ENCODE data around the gene UBAC2.

UBAC2 gene

DNA sequence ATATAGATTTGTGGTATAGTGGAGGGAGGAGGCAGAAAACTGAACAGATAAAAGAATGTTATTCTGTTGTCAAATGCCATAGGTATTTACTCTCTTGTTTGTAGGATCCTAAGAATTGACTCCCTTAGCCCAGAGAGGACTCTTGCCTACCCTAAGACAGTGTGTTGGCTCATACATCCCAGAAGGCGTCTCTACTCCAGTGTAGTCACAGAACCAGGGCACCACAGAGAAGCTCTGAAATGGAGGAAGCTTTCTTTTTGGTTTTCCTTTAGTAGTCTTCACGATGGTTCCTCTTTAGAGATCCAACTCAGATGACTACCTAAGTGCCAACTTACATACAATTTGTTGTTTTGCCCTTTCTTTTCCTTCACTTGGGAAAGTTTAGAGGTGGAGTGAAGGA is 92.5 kb downstream of the UBAC2 start:
- TF ChIP-seq EZH2 (IDR thresholded peaks at IDR 0.05; ENCODE audit: borderline replicate concordance, low read depth, low read length, severe bottlenecking), result no peak
- TF ChIP-seq, protein P1, sequence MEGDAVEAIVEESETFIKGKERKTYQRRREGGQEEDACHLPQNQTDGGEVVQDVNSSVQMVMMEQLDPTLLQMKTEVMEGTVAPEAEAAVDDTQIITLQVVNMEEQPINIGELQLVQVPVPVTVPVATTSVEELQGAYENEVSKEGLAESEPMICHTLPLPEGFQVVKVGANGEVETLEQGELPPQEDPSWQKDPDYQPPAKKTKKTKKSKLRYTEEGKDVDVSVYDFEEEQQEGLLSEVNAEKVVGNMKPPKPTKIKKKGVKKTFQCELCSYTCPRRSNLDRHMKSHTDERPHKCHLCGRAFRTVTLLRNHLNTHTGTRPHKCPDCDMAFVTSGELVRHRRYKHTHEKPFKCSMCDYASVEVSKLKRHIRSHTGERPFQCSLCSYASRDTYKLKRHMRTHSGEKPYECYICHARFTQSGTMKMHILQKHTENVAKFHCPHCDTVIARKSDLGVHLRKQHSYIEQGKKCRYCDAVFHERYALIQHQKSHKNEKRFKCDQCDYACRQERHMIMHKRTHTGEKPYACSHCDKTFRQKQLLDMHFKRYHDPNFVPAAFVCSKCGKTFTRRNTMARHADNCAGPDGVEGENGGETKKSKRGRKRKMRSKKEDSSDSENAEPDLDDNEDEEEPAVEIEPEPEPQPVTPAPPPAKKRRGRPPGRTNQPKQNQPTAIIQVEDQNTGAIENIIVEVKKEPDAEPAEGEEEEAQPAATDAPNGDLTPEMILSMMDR (IDR thresholded peaks at IDR 0.05; ENCODE audit: borderline replicate concordance, extremely low read depth, low read length, poor library complexity, severe bottlenecking), result no peak
- Histone ChIP-seq H4K20me1 (ENCODE audit: insufficient read depth, low read length) (peaks cover 2% of the 10 kb centered on the region; the same call in 1 of the 2 replicates), H2AFZ (ENCODE audit: low read depth, low read length) (no peak overlapping the region), H3K9me3 (ENCODE audit: insufficient read depth, low read length, severe bottlenecking) (no peaks in the 10 kb centered on the region), H3K9ac (ENCODE audit: low read depth, low read length) (no peak overlapping the region), H3K27me3 (ENCODE audit: insufficient read depth, low read length, poor library complexity) (no peaks in the 10 kb centered on the region), H3K79me2 (ENCODE audit: insufficient read depth, low read length) (peaks cover 8% of the 10 kb centered on the region; the same call in 1 of the 2 replicates), H3K27ac (ENCODE audit: low read length) (no peak overlapping the region), H3K4me3 (ENCODE audit: low read depth in 1 of 2, low read length in 2 of 2) (no peak overlapping the region), H3K4me1 (ENCODE audit: insufficient read depth, low read length) (no peaks in the 10 kb centered on the region), H3K36me3 (ENCODE audit: insufficient read depth, low read length) (peaks cover 29% of the 10 kb centered on the region; the same call in 1 of the 2 replicates), H3K4me2 (ENCODE audit: insufficient read depth, low read length) (no peak overlapping the region)
- DNase-seq, result no peak
- ATAC-seq (ENCODE audit: insufficient read depth, low read depth), result no peak

DNA sequence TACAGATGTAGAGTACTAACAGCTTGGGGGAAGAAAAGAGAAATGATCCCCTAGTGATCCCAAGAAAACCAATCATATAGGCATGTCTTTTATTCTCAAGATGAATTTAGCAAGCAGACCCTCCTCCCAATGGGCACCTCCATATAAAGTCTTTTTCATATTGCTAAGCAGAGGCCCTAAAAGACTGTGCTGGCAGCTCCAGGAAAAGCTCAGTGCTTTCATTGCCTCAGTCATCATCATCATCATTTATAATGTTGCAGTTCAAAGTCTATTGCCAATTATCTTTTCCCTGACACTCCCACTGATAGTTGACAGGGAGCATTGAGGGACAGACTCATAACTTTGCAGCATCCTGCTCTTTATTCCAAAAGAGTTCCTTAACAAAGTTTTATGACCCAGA is 93.5 kb downstream of the UBAC2 start:
- no peak for ATAC-seq (ENCODE audit: insufficient read depth, low read depth)
- Histone ChIP-seq H4K20me1 (ENCODE audit: insufficient read depth, low read length) (peaks cover 2% of the 10 kb centered on the region; the same call in 1 of the 2 replicates), H3K9ac (ENCODE audit: low read depth, low read length) (no peak overlapping the region), H3K9me3 (ENCODE audit: insufficient read depth, low read length, severe bottlenecking) (no peaks in the 10 kb centered on the region), H3K4me2 (ENCODE audit: insufficient read depth, low read length) (no peak overlapping the region), H3K4me1 (ENCODE audit: insufficient read depth, low read length) (no peaks in the 10 kb centered on the region), H3K36me3 (ENCODE audit: insufficient read depth, low read length) (peaks cover 24% of the 10 kb centered on the region; the same call in 1 of the 2 replicates), H3K27me3 (ENCODE audit: insufficient read depth, low read length, poor library complexity) (no peaks in the 10 kb centered on the region), H3K4me3 (ENCODE audit: low read depth in 1 of 2, low read length in 2 of 2) (no peak overlapping the region), H3K79me2 (ENCODE audit: insufficient read depth, low read length) (0 out of 2 replicates have a peak, but pooled peaks cover 8% of the 10 kb centered on the region), H2AFZ (ENCODE audit: low read depth, low read length) (no peak overlapping the region), H3K27ac (ENCODE audit: low read length) (no peak overlapping the region)
- DNase-seq, result no peak
- TF ChIP-seq EZH2 (IDR thresholded peaks at IDR 0.05; ENCODE audit: borderline replicate concordance, low read depth, low read length, severe bottlenecking), result no peak
- TF ChIP-seq, protein P1 (IDR thresholded peaks at IDR 0.05; ENCODE audit: borderline replicate concordance, extremely low read depth, low read length, poor library complexity, severe bottlenecking), result no peak

DNA sequence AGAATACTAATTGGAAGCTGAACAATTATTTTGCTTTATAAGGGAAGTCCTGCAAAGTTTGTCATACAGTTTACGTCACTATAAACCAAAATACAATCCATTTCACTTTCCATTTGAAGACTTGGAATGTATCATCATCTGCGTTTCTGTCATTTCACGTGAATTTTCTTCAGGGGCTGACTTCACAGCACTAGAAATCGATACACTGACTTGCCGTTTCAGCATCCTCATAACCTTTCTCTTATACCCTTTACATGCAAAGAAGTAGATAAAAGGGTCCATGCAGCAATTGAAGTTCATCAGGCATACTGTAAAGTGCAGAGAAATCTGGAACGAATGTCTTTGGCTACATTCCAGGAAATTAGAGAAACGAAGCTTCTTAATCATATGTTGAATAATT is 94.3 kb downstream of the UBAC2 start:
- TF ChIP-seq, protein P1 (IDR thresholded peaks at IDR 0.05; ENCODE audit: borderline replicate concordance, extremely low read depth, low read length, poor library complexity, severe bottlenecking), result no peak
- TF ChIP-seq EZH2 (IDR thresholded peaks at IDR 0.05; ENCODE audit: borderline replicate concordance, low read depth, low read length, severe bottlenecking), result no peak
- Histone ChIP-seq H3K27ac (ENCODE audit: low read length) (no peak overlapping the region), H3K36me3 (ENCODE audit: insufficient read depth, low read length) (peaks cover 21% of the 10 kb centered on the region; the same call in 1 of the 2 replicates), H2AFZ (ENCODE audit: low read depth, low read length) (no peak overlapping the region), H3K4me1 (ENCODE audit: insufficient read depth, low read length) (no peaks in the 10 kb centered on the region), H3K9me3 (ENCODE audit: insufficient read depth, low read length, severe bottlenecking) (no peaks in the 10 kb centered on the region), H3K79me2 (ENCODE audit: insufficient read depth, low read length) (peaks cover 9% of the 10 kb centered on the region; the same call in 1 of the 2 replicates), H3K4me2 (ENCODE audit: insufficient read depth, low read length) (no peak overlapping the region), H3K27me3 (ENCODE audit: insufficient read depth, low read length, poor library complexity) (no peaks in the 10 kb centered on the region), H3K4me3 (ENCODE audit: low read depth in 1 of 2, low read length in 2 of 2) (no peak overlapping the region), H4K20me1 (ENCODE audit: insufficient read depth, low read length) (peaks cover 5% of the 10 kb centered on the region; the same call in 1 of the 2 replicates), H3K9ac (ENCODE audit: low read depth, low read length) (no peak overlapping the region)
- ATAC-seq (ENCODE audit: insufficient read depth, low read depth) (no peak), DNase-seq (no peak)

Measured in DND-41 (cell line).